ENCODE data around the gene ARHGEF16.

DNA sequence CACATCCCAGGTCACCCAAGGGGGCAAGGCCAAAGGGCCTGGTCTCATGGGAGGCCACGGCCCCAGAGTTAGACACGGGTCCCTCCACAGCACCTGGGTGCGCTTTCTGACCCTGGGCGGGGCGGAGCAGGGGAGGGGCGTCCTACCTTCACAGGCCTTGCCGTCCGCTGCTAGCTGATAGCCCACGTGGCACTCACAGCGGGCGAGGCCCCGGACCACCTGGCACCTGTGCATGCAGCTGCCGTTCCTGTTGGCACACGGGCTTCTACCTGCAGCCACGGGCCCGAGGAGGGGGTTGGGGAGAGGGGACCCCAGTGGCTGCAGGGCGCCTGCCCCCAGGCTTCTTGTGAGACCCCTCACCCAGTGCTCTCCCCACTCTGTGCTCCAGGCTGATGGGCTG, 59.9 kb downstream of the ARHGEF16 start:
- TF ChIP-seq, protein P1, sequence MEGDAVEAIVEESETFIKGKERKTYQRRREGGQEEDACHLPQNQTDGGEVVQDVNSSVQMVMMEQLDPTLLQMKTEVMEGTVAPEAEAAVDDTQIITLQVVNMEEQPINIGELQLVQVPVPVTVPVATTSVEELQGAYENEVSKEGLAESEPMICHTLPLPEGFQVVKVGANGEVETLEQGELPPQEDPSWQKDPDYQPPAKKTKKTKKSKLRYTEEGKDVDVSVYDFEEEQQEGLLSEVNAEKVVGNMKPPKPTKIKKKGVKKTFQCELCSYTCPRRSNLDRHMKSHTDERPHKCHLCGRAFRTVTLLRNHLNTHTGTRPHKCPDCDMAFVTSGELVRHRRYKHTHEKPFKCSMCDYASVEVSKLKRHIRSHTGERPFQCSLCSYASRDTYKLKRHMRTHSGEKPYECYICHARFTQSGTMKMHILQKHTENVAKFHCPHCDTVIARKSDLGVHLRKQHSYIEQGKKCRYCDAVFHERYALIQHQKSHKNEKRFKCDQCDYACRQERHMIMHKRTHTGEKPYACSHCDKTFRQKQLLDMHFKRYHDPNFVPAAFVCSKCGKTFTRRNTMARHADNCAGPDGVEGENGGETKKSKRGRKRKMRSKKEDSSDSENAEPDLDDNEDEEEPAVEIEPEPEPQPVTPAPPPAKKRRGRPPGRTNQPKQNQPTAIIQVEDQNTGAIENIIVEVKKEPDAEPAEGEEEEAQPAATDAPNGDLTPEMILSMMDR (IDR thresholded peaks at IDR 0.05): no peak
- TF ChIP-seq EZH2 (IDR thresholded peaks at IDR 0.05; ENCODE audit: borderline replicate concordance, insufficient read depth, low read depth, low read length, poor library complexity, severe bottlenecking): no peak
